Amniotic epithelial cell (primary cell): Measurements from ENCODE around the gene METTL22.
A peak's percentile ranks its signal among the peaks of the same experiment; 100 is the strongest.

Experiments used
- DNase-seq: peaks from one replicate; pipeline ENCODE4 v3.0.0-alpha.2; 2010; ENCODE audit warnings: low read depth

METTL22 gene

GRCh38 chr16:8632675-8633182 is 11.2 kb downstream of the METTL22 start:
- DNase-seq = no peak

- DNase-seq = peak; percentile 24
These were observed 13.7 kb downstream of the METTL22 start for GRCh38 chr16:8634991-8635736.

GRCh38 chr16:8639694-8640093 is 18.2 kb downstream of the METTL22 start:
- no peak for DNase-seq

- DNase-seq = no peak
These were observed 20.2 kb downstream of the METTL22 start for GRCh38 chr16:8641671-8642070.

GRCh38 chr16:8642146-8642545 is 20.6 kb downstream of the METTL22 start:
- no peak for DNase-seq

GRCh38 chr16:8644211-8645140 is 23.0 kb downstream of the METTL22 start:
- DNase-seq = no peak

GRCh38 chr16:8645141-8645521 is 23.6 kb downstream of the METTL22 start:
- no peak for DNase-seq

GRCh38 chr16:8645831-8646230 is 24.3 kb downstream of the METTL22 start:
- no peak for DNase-seq

GRCh38 chr16:8646326-8647053 is 25.0 kb downstream of the METTL22 start:
- DNase-seq = no peak

GRCh38 chr16:8647721-8648318 is 26.3 kb downstream of the METTL22 start:
- DNase-seq = no peak

GRCh38 chr16:8648877-8649276 is 27.4 kb downstream of the METTL22 start:
- DNase-seq = no peak

- DNase-seq = no peak
These were observed 28.5 kb downstream of the METTL22 start for GRCh38 chr16:8649829-8650554.

GRCh38 chr16:8651958-8652357 is 30.5 kb downstream of the METTL22 start:
- peak; percentile 14 for DNase-seq

- peak; percentile 49 for DNase-seq
These were observed 33.8 kb downstream of the METTL22 start for GRCh38 chr16:8655184-8655717.

- DNase-seq = no peak
These were observed 34.9 kb downstream of the METTL22 start for GRCh38 chr16:8656376-8656775.

- peak; percentile 56 for DNase-seq
These were observed 39.4 kb downstream of the METTL22 start for GRCh38 chr16:8660841-8661301.

GRCh38 chr16:8661703-8662102 is 40.2 kb downstream of the METTL22 start:
- DNase-seq = no peak

GRCh38 chr16:8663192-8664089 is 41.9 kb downstream of the METTL22 start:
- no peak for DNase-seq

GRCh38 chr16:8665529-8665928 is 44.0 kb downstream of the METTL22 start:
- DNase-seq = no peak

GRCh38 chr16:8667492-8667891 is 46.0 kb downstream of the METTL22 start:
- DNase-seq = no peak
